NCI-H128 (cell line): ENCODE measurements around the gene LDLRAP1.
"Not testable (repeated sequence)": the region's sequence is repeated elsewhere in the genome, so short reads cannot be mapped to it uniquely, and the experiment has no call there.

Source experiments
- DNase-seq: peaks from one replicate; lab custom pipeline; 2025; ENCODE audit not compliant: unreplicated experiment; lab: John Stamatoyannopoulos, UW

The LDLRAP1 gene

DNA sequence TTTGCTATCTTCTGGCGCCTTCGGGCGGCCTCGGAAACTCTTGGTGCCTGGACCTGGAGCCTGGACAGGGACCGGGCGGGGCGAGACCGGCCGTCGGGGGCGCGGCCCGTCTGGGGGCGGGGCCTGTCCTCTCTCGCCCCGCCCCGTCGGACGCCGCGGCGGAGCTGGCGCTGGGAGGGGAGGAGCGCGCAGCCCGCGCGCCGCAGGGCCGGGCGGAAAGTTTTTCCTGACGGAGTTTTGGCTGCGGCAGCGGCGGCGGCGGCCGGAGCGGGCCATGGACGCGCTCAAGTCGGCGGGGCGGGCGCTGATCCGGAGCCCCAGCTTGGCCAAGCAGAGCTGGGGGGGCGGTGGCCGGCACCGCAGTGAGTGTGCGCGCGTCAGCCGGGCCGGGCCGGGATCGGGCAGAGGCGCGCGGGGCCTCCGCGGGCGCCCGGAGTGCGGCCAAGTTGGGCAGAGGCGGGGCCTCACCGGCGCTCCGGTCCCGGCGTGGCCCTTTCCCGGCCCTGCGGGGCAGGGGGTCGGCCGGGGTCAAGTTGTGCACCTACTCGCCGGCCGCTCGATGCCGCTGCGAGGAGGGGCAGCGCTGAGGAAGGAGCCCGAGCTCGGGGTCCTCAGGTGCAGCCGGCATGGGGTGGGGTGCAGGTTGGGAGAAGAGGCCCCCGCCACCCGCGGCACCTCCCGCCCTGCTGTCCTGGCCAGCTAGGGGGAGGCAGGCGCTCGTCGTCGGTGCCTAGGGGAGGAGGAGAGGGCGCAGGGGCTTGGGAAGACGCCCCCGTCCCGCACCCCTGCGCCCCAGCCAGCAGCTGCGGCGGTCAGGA is at the start of gene LDLRAP1:
Gene LDLRAP1 (plus strand): TSS at position 182 of the 818 bp plus-strand sequence. CDS start 93 bp downstream, at position 275.
- DNase-seq: no peak

DNA sequence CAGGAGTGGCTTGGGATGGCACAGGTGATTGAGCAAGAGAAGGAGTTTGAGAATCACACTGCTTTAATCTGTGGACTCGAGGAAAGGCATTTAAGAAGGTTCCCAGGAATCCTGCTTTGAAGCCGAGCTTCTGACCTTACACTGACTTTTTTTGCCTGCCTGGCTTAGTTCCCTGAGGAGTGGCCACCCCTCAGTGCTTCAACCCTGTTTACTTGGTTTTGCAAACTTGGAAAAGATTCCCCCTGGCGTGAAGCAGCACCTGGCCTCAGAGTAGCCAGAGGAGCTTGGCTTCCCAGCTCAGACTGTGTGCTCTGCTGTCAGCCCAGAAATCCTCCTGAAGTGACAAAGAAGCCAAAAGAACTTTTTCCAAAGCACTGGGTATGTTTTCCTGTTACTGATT is 48.5 kb upstream of the LDLRAP1 start:
- DNase-seq: no peak

- no peak for DNase-seq
These were observed 42.7 kb upstream of the LDLRAP1 start for GRCh38 chr1:25500694-25501093.

- DNase-seq: no peak
These were observed 42.0 kb upstream of the LDLRAP1 start for GRCh38 chr1:25501235-25502058.

- no peak for DNase-seq
These were observed 40.4 kb upstream of the LDLRAP1 start for GRCh38 chr1:25502957-25503356.

GRCh38 chr1:25503551-25504426 is 39.6 kb upstream of the LDLRAP1 start:
- DNase-seq: no peak

GRCh38 chr1:25504706-25505595 is 38.5 kb upstream of the LDLRAP1 start:
- no peak for DNase-seq

DNA sequence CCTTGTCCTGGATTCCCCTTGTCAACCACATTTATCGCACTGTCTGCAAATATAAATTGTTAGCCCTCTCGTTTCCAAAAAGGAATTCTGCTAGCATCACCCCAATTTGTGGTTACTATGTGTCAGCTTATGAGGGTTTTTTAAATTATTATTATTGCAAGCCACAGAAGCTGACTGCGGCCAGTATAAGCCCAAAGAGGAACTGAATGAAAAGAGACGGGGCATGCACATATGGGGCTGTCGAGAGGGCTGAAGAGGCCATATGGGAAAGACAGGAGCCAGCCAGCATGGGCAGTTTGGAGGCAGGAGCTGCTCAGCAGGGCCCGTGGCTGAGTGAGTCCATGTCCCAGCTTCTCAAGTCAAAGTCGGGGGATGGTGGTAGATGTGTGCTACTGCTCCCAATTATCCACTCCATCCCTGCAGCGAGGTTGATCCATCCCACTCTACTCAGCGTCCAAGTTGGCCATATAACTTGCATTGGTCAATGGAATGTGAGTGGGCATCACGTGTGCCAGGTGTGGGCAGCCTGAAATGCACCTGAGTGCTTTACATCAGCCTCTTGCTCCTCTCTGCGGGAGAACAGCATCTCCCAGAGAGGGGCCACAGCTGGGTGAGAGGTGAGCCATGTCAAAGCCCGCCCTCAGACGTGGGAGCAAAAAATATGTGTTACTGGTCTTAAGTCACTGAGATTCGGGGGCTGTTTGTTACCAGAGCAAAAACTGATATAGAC is 37.6 kb upstream of the LDLRAP1 start:
- DNase-seq: no peak

DNA sequence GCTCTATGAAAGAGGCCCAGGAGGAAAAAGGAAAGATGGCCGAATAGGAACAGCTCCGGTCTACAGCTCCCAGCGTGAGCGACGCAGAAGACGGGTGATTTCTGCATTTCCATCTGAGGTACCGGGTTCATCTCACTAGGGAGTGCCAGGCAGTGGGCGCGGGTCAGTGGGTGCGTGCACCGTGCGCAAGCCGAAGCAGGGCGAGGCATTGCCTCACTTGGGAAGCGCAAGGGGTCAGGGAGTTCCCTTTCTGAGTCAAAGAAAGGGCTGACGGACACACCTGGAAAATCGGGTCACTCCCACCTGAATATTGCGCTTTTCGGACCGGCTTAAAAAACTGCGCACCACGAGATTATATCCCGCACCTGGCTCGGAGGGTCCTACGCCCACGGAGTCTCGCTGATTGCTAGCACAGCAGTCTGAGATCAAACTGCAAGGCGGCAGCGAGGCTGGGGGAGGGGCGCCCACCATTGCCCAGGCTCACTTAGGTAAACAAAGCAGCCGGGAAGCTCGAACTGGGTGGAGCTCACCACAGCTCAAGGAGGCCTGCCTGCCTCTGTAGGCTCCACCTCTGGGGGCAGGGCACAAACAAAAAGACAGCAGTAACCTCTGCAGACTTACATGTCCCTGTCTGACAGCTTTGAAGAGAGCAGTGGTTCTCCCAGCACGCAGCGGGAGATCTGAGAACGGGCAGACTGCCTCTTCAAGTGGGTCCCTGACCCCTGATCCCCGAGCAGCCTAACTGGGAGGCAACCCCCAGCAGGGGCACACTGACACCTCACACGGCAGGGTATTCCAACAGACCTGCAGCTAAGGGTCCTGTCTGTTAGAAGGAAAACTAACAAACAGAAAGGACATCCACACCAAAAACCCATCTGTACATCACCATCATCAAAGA is 36.6 kb upstream of the LDLRAP1 start:
- DNase-seq: not testable (repeated sequence)

DNA sequence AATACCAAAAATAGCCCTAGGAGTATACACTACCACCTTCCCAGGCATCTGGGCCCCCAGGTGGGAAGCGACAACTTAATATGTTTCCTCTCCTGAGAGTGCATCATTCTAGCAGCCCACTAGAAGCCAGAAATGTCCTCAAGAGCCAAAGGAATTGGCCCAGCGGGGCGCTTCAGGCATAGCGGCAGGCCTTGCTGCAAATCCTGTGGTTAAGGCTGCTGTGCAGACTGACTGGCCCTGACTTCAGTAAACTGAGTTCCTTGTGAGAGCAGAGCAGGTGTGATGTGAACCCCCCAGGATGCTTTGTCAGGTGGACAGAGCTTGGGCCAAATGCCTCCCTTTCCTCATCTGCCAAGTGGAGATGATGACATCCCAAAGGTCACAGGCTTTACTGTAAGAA is 29.7 kb upstream of the LDLRAP1 start:
- DNase-seq: no peak

DNA sequence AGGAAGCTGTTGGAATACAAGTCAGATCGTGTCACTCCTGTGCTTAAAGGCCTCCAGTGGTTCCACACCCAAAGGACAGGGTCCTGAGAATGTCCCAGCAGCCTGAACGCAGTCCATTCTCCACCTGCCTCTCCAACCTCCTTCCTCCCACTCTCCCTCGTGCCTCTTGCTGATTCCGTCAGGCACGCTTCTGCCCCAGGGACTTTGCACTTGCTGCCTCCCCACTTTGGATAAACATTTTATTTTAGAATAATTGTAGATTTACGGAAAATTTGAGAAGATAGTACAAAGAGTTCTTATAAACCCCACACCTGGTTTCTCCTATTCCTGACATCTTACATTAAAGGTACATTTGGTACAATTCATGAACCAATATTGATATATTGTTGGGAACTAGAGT is 28.4 kb upstream of the LDLRAP1 start:
- no peak for DNase-seq

- no peak for DNase-seq
These were observed 26.7 kb upstream of the LDLRAP1 start for GRCh38 chr1:25516686-25517085.

- no peak for DNase-seq
These were observed 25.7 kb upstream of the LDLRAP1 start for GRCh38 chr1:25517476-25518394.

DNA sequence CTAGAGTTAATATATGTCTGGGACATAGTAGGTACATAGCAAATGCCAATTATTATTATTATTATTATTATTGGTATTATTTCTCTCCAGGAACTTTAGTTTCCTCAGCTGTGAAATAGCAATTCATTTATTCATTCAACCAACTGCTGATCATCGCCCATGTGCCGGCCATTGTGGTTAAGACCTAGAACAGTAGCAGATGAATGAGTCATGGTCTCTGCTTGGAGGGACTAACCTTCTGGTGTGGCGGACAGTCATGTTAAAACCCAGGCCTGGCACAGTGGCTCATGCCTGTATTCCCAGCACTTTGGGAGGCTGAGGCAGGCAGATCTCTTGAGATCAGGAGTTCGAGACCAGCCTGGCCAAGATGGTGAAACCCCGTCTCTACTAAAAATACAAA is 23.8 kb upstream of the LDLRAP1 start:
- no peak for DNase-seq

- DNase-seq: no peak
These were observed 22.9 kb upstream of the LDLRAP1 start for GRCh38 chr1:25520446-25521061.

- no peak for DNase-seq
These were observed 21.3 kb upstream of the LDLRAP1 start for GRCh38 chr1:25522031-25522655.

- DNase-seq: no peak
These were observed 19.9 kb upstream of the LDLRAP1 start for GRCh38 chr1:25523542-25523941.
